ENCODE data around the gene SUN5.

GRCh38 chr20:33034115-33034514 lies 29.9 kb upstream of the SUN5 start:
- TF ChIP-seq CTCF (IDR thresholded peaks at IDR 0.05 in 4 of 5, conservative IDR thresholded peaks at IDR 0.05 in 1 of 5) = no peak
- no peak for TF ChIP-seq POLR2A (IDR thresholded peaks at IDR 0.05)
